HepG2 (cell line): ENCODE measurements around the gene ING5. TPM values are rescaled to one million over a fixed set of nuclear protein-coding genes. Genes with fewer than 3 reads are reported as not detected.
"Not testable (repeated sequence)": the region's sequence is repeated elsewhere in the genome, so short reads cannot be mapped to it uniquely, and the experiment has no call there.

Experiments
- ATAC-seq: fragments of 200-7000 bp; cut with Tn5 transposase; 3 replicates; pipeline ENCODE4 v1.9.1; 2020; ENCODE audit warnings: mild to moderate bottlenecking, moderate library complexity
- BruUV-seq: library from RNA; stranded (reverse); fragments of 400-500 nt; replicated peaks from 2 replicates; lab custom pipeline; 2021; lab: Mats Ljungman, UMichigan
- CTCF ChIA-PET: fragments of 300-600 bp; formaldehyde crosslinking; extraction: SDS; loops from one replicate; lab custom pipeline; 2021; ENCODE audit warnings: low total read pairs, inconsistent platforms, low intra/inter-chr PET ratio; lab: Yijun Ruan, JAX
- POLR2A ChIA-PET: fragments of 350-600 bp; sonication (Branson Sonifier 250); formaldehyde crosslinking; loops from one replicate; lab custom pipeline; 2020; ENCODE audit warnings: antibody characterized with exemption, inconsistent platforms; lab: Yijun Ruan, JAX
- DNase-seq: peaks from one replicate; pipeline ENCODE4 v3.0.0-alpha.2; 2015; ENCODE audit warnings: low spot score
- FAIRE-seq: peaks from 3 replicates; lab custom pipeline; 2011; peaks lifted over from hg19 to GRCh38; lab: Jason Lieb, UNC
- H2AFZ ChIP-seq: one replicate; pipeline ENCODE4 v1.6.1; 2011; ENCODE audit warnings: low read length, inconsistent platforms
- H3K27ac ChIP-seq: fragments of 300-600 bp; 3 replicates; pipeline ENCODE4 v1.8.0; 2011; ENCODE audit warnings: mixed run types, mild to moderate bottlenecking, mixed read lengths, low read length, inconsistent platforms; ENCODE audit not compliant: insufficient read depth; ENCODE audit errors: extremely low read length
- H3K27me3 ChIP-seq, 2 experiments: fragments of 200-600 bp in 1 of 2; 2 replicates in 1 of 2; 3 replicates in 1 of 2; pipeline versions ENCODE4 v1.6.0 to v1.8.0; 2011; ENCODE audit warnings: low read length in 2 of 2, mild to moderate bottlenecking in 2 of 2, moderate library complexity in 2 of 2, inconsistent platforms in 1 of 2; ENCODE audit not compliant: insufficient read depth in 2 of 2, control insufficient read depth in 1 of 2
- H3K36me3 ChIP-seq, 2 experiments: fragments of 200-600 bp in 1 of 2; replicated peaks in 1 of 2; 2 replicates in 1 of 2; 3 replicates in 1 of 2; pipeline versions ENCODE4 v1.5.1 to v1.8.0; 2011; ENCODE audit warnings: low read length in 2 of 2, inconsistent platforms in 1 of 2; ENCODE audit not compliant: insufficient read depth in 2 of 2, control insufficient read depth in 1 of 2
- H3K4me1 ChIP-seq: 2 replicates; pipeline ENCODE4 v1.5.1; 2012; ENCODE audit warnings: low read length, inconsistent platforms; ENCODE audit not compliant: insufficient read depth
- H3K4me2 ChIP-seq: 2 replicates; pipeline ENCODE4 v1.6.0; 2011; ENCODE audit warnings: low read depth, low read length, inconsistent platforms
- H3K4me3 ChIP-seq, 3 experiments: fragments of 200-600 bp in 1 of 3; sonication (generic), shearing (Covaris generic) in 1 of 3; replicated peaks in 1 of 3; 2 replicates each; pipeline ENCODE4 v1.5.1; 2011 to 2016; ENCODE audit warnings: low read length in 3 of 3, inconsistent platforms in 2 of 3, low read depth in 2 of 3, mild to moderate bottlenecking in 2 of 3, control low read depth in 1 of 3, mixed read lengths in 1 of 3; ENCODE audit not compliant: insufficient read depth in 1 of 3
- H3K79me2 ChIP-seq: one replicate; pipeline ENCODE4 v1.6.1; 2011; ENCODE audit warnings: low read length, inconsistent platforms; ENCODE audit not compliant: insufficient read depth
- H3K9ac ChIP-seq: 2 replicates; pipeline ENCODE4 v1.6.0; 2011; ENCODE audit warnings: mild to moderate bottlenecking, low read depth, low read length, inconsistent platforms; ENCODE audit not compliant: insufficient read depth
- H3K9me3 ChIP-seq: 2 replicates; pipeline ENCODE4 v1.5.1; 2012; ENCODE audit warnings: mild to moderate bottlenecking, low read length
- H4K20me1 ChIP-seq: 2 replicates; pipeline ENCODE4 v1.6.0; 2011; ENCODE audit warnings: inconsistent platforms, mild to moderate bottlenecking, low read length, moderate library complexity; ENCODE audit not compliant: insufficient read depth
- STAG1 ChIP-seq: sonication (generic); formaldehyde crosslinking; IDR thresholded peaks from 2 replicates; pipeline ENCODE4 v1.4.0; 2020; ENCODE audit warnings: missing genetic modification reagents
- ZBTB33 ChIP-seq: sonication (generic); formaldehyde crosslinking; IDR thresholded peaks from 2 replicates; pipeline ENCODE4 v1.4.0; 2020; ENCODE audit warnings: missing genetic modification reagents
- WGBS: methylation state at CpG from one replicate; pipeline ENCODE4 v1.1.6; 2017; ENCODE audit warnings: low lambda C conversion rate; 5-methylcytosine and 5-hydroxymethylcytosine counted together
- in situ Hi-C: cut with HindIII; loops from 2 replicates; pipeline ENCODE4 v1.10.0; 2017; ENCODE audit warnings: low pct_unique_long_range_greater_than_20kb; ENCODE audit not compliant: extremely low pct_ligation_motif_present
- intact Hi-C: fragments of 100-400 bp; cut with micrococcal nuclease; formaldehyde crosslinking; loops from one replicate; pipeline ENCODE4 v1.10.0; 2022; ENCODE audit not compliant: unreplicated experiment
- polyA plus RNA-seq, 8 experiments: library from polyadenylated mRNA; depleted of rRNA in 3 of 8; stranded (reverse) in 7 of 8; unstranded in 1 of 8; fragments of >200 nt; fragmentation: Illumina TruSeq in 4 of 8; extraction: Trizol in 4 of 8; gene quantifications; 2 replicates each; pipeline versions ENCODE4 v1.2.1 to v1.2.3, GENCODE V29; 2011 to 2016; ENCODE audit warnings: low read depth in 4 of 8, missing spikeins in 1 of 8, mixed read lengths in 1 of 8; ENCODE audit not compliant: insufficient read depth in 1 of 8
- total RNA-seq, 5 experiments: library from RNA; depleted of rRNA; stranded (reverse); fragments of >200 nt; fragmentation: Illumina TruSeq; extraction: Trizol; gene quantifications; 2 replicates each; pipeline ENCODE4 v1.2.3, GENCODE V29; 2016; ENCODE audit warnings: low read depth in 1 of 5

ING5 gene
- total and polyA plus RNA-seq, 2 of the 13 experiments (the other 11 are each of a cell fraction or from before 2014, with no cell fraction given) = 61.9 to 71.9 TPM

- H4K20me1 ChIP-seq, H3K27ac ChIP-seq, ATAC-seq, DNase-seq, FAIRE-seq, CTCF ChIA-PET, H3K4me3 ChIP-seq, H3K9ac ChIP-seq, H3K79me2 ChIP-seq, H3K9me3 ChIP-seq, BruUV-seq, H2AFZ ChIP-seq, H3K36me3 ChIP-seq, intact Hi-C loops, H3K27me3 ChIP-seq: not testable (repeated sequence)
- peaks cover 28% of the 10 kb centered on the region for H3K4me1 ChIP-seq
- WGBS = 44% methylated on average over 20 of the region's 26 CpGs
- TF ChIP-seq ZBTB33 (CRISPR knock-in tag) = peak; percentile 55; the same call in 1 of the 2 replicates
- peak; percentile 52 for TF ChIP-seq STAG1 (CRISPR knock-in tag)
- 0 out of 2 replicates have a peak overlapping the region, but pooled peaks have one; percentile 20 for H3K4me2 ChIP-seq
- in situ Hi-C loops = loop anchor here (10.0 kb wide), 1 partner anchor 142 kb away; no protein-coding TSS in a partner anchor
- POLR2A ChIA-PET = interaction anchor here (4.0 to 6.5 kb wide), 3 partner anchors 32 to 77 kb away, joined by 25 to 113 read pairs (median 77); partner anchors contain the start of genes GAL3ST2, ING5 and NEU4
Observed at GRCh38 chr2:241732513-241733186, 30.8 kb downstream of the ING5 start.
